Liver (tissue), 9 donors: ENCODE data around the gene MRPL49. TPM values are rescaled to one million over a fixed set of nuclear protein-coding genes. Genes with fewer than 3 reads are reported as not detected.
A peak's percentile ranks its signal among the peaks of the same experiment; 100 is the strongest.

Experiments
- DNase-seq: peaks from one replicate; pipeline ENCODE4 v3.0.0-alpha.2; 2017; ENCODE audit warnings: low spot score
- H3K27ac ChIP-seq, 2 donors: one replicate each; pipeline ENCODE4 v1.7.0; 2013; ENCODE audit warnings: inconsistent platforms in 2 of 2, low read length in 2 of 2, control low read depth in 1 of 2, low read depth in 1 of 2, mild to moderate bottlenecking in 1 of 2
- H3K27me3 ChIP-seq, 4 donors: one replicate each; pipeline versions ENCODE4 v1.6.1 to v1.7.0; 2013; ENCODE audit warnings: low read length in 3 of 4, inconsistent platforms in 1 of 4, mild to moderate bottlenecking in 1 of 4, moderate library complexity in 1 of 4; ENCODE audit not compliant: control insufficient read depth in 4 of 4, insufficient read depth in 4 of 4
- H3K36me3 ChIP-seq, 4 donors: one replicate each; pipeline versions ENCODE4 v1.6.1 to v1.7.0; 2013; ENCODE audit warnings: low read length in 3 of 4, mild to moderate bottlenecking in 3 of 4, low read depth in 1 of 4, moderate library complexity in 1 of 4; ENCODE audit not compliant: control insufficient read depth in 4 of 4, insufficient read depth in 3 of 4
- H3K4me1 ChIP-seq, 4 donors: one replicate each; pipeline versions ENCODE4 v1.6.1 to v1.7.0; 2013; ENCODE audit warnings: low read length in 3 of 4, mild to moderate bottlenecking in 3 of 4, moderate library complexity in 1 of 4; ENCODE audit not compliant: control insufficient read depth in 4 of 4, insufficient read depth in 4 of 4
- H3K4me3 ChIP-seq, 3 donors: one replicate each; pipeline versions ENCODE4 v1.6.1 to v1.7.0; 2013; ENCODE audit warnings: low read length in 3 of 3, control low read depth in 1 of 3, low read depth in 1 of 3, mild to moderate bottlenecking in 1 of 3
- H3K9ac ChIP-seq, 2 donors: one replicate each; pipeline ENCODE4 v1.7.0; 2013; ENCODE audit warnings: low read length in 2 of 2, mild to moderate bottlenecking in 2 of 2, moderate library complexity in 2 of 2, control low read depth in 1 of 2, low read depth in 1 of 2
- H3K9me3 ChIP-seq, 4 donors: one replicate each; pipeline versions ENCODE4 v1.6.1 to v1.7.0; 2013; ENCODE audit warnings: low read length in 3 of 4; ENCODE audit not compliant: control insufficient read depth in 4 of 4
- CTCF ChIP-seq: fragments of 150-350 bp; IDR thresholded peaks from 2 replicates; pipeline ENCODE4 v1.5.1; 2017; ENCODE audit warnings: improper control_type of control experiment, low read depth, low read length; ENCODE audit not compliant: missing input control
- EGR1 ChIP-seq, 2 donors: IDR thresholded peaks; 2 replicates each; pipeline ENCODE4 v1.6.1; 2016 to 2018; ENCODE audit warnings: antibody characterized with exemption in 2 of 2, low read depth in 2 of 2
- FOXA1 ChIP-seq: IDR thresholded peaks from 2 replicates; pipeline ENCODE4 v1.6.1; 2016; ENCODE audit warnings: antibody characterized with exemption
- FOXA2 ChIP-seq: IDR thresholded peaks from 2 replicates; pipeline ENCODE4 v1.6.1; 2016; ENCODE audit warnings: antibody characterized with exemption
- GABPA ChIP-seq, 2 donors: IDR thresholded peaks in 1 of 2; conservative IDR thresholded peaks in 1 of 2; 2 replicates each; pipeline ENCODE4 v1.6.1; 2016; ENCODE audit warnings: antibody characterized with exemption in 2 of 2, mild to moderate bottlenecking in 1 of 2, moderate library complexity in 1 of 2
- HNF4A ChIP-seq, 2 donors: conservative IDR thresholded peaks; 2 replicates each; pipeline ENCODE4 v1.6.1; 2016; ENCODE audit warnings: antibody characterized with exemption in 2 of 2, mild to moderate bottlenecking in 2 of 2
- HNF4G ChIP-seq: IDR thresholded peaks from 2 replicates; pipeline ENCODE4 v1.6.1; 2016; ENCODE audit warnings: antibody characterized with exemption
- JUND ChIP-seq, 2 donors: IDR thresholded peaks; 2 replicates each; pipeline ENCODE4 v1.6.1; 2016; ENCODE audit warnings: antibody characterized with exemption in 2 of 2
- MAX ChIP-seq: IDR thresholded peaks from 2 replicates; pipeline ENCODE4 v1.6.1; 2016; ENCODE audit warnings: antibody characterized with exemption
- NR2F2 ChIP-seq: IDR thresholded peaks from 2 replicates; pipeline ENCODE4 v1.6.1; 2016; ENCODE audit warnings: antibody characterized with exemption
- RAD21 ChIP-seq, 2 donors: IDR thresholded peaks; 2 replicates each; pipeline ENCODE4 v1.6.1; 2016; ENCODE audit warnings: antibody characterized with exemption in 2 of 2, mild to moderate bottlenecking in 2 of 2
- RXRA ChIP-seq, 2 donors: IDR thresholded peaks; 2 replicates each; pipeline ENCODE4 v1.6.1; 2017 to 2018; ENCODE audit warnings: antibody characterized with exemption in 2 of 2, mild to moderate bottlenecking in 1 of 2
- SP1 ChIP-seq: IDR thresholded peaks from 2 replicates; pipeline ENCODE4 v1.6.1; 2018; ENCODE audit warnings: antibody characterized with exemption, mild to moderate bottlenecking
- TAF1 ChIP-seq: conservative IDR thresholded peaks from 2 replicates; pipeline ENCODE4 v1.6.1; 2016; ENCODE audit warnings: antibody characterized with exemption, mild to moderate bottlenecking
- YY1 ChIP-seq: IDR thresholded peaks from 2 replicates; pipeline ENCODE4 v1.6.1; 2016; ENCODE audit warnings: antibody characterized with exemption, mild to moderate bottlenecking
- WGBS: extraction: QIAGEN DNeasy Blood & Tissue Kit; methylation state at CpG from one replicate; pipeline ENCODE4 v1.1.7; 2013; 5-methylcytosine and 5-hydroxymethylcytosine counted together
- polyA plus RNA-seq, 2 donors: library from polyadenylated mRNA; stranded (reverse) in 1 of 2; unstranded in 1 of 2; fragments of 200-250 nt in 1 of 2; fragments of >200 nt in 1 of 2; fragmentation: Nextera tagmentation in 1 of 2; extraction: Ambion mirVana in 1 of 2; gene quantifications; one replicate each; pipeline versions ENCODE4 v1.2.1 to v1.2.3, GENCODE V29; 2013 to 2015
- total RNA-seq, 2 donors: library from RNA; depleted of rRNA; stranded (reverse); fragments of >200 nt; gene quantifications; one replicate each; pipeline ENCODE4 v1.2.3, GENCODE V29; 2014
- TF ChIP-seq, protein P1 (sequence below): IDR thresholded peaks from 2 replicates; pipeline ENCODE4 v1.6.1; 2016; ENCODE audit warnings: antibody characterized with exemption
- donor health status: healthy.
- donor health status: healthy.
- donor health status: healthy.
- donor health status: healthy.
- donor health status: healthy.

MRPL49 gene
- total and polyA plus RNA-seq, 4 donors, result 31.1 to 47.2 (median 35.4) TPM

DNA sequence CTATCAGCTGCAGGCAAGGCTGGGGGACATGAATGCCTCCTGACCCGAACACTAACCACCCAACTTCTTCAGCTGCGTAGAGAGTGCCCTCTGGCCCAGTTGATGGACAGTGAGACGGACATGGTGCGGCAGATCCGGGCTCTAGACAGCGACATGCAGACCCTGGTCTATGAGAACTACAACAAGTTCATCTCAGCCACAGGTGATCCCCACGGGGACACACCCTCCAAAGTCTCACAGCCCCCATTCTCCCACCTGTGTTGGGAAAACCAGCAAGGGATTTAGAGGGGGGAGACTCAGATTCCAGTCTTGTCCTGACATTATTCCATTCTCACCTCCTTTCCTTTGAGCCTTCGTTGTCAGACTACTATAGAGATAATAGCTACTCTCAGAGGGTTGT lies 25.2 kb upstream of the MRPL49 start:
- TF ChIP-seq HNF4G, result no peak
- TF ChIP-seq JUND (IDR thresholded peaks at IDR 0.05), result no peak
- TF ChIP-seq MAX, result no peak
- no peak for TF ChIP-seq FOXA1
- TF ChIP-seq FOXA2, result no peak
- TF ChIP-seq TAF1, result no peak
- TF ChIP-seq SP1, result no peak
- no peak for TF ChIP-seq RAD21 (IDR thresholded peaks at IDR 0.05)
- TF ChIP-seq, protein P1, sequence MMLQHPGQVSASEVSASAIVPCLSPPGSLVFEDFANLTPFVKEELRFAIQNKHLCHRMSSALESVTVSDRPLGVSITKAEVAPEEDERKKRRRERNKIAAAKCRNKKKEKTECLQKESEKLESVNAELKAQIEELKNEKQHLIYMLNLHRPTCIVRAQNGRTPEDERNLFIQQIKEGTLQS, result no peak
- no peak for TF ChIP-seq CTCF
- no peak for TF ChIP-seq YY1
- no peak for TF ChIP-seq EGR1 (IDR thresholded peaks at IDR 0.05; ENCODE audit: low read depth in 2 of 2)
- no peak for TF ChIP-seq HNF4A (conservative IDR thresholded peaks at IDR 0.05)
- no peak for TF ChIP-seq GABPA (IDR thresholded peaks at IDR 0.05 in 1 of 2, conservative IDR thresholded peaks at IDR 0.05 in 1 of 2)
- TF ChIP-seq NR2F2, result no peak
- TF ChIP-seq RXRA (IDR thresholded peaks at IDR 0.05), result no peak
- H3K27ac ChIP-seq, result peak overlapping the region; percentile 82 to 88
- WGBS, result 32% methylated on average over 8 of the region's 8 CpGs
- DNase-seq, result no peak
- peaks cover 0 to 6% (median 0%) of the 10 kb centered on the region in 4 donors for H3K36me3 ChIP-seq
- no peaks in the 10 kb centered on the region for H3K9me3 ChIP-seq
- H3K4me3 ChIP-seq, result peak overlapping the region in 2 of 3 donors; percentile 72 to 85
- H3K4me1 ChIP-seq, result peaks cover 7 to 25% (median 25%) of the 10 kb centered on the region in 4 donors
- H3K27me3 ChIP-seq, result no peaks in the 10 kb centered on the region
- H3K9ac ChIP-seq, result peak overlapping the region in 1 of 2 donors; percentile 53

- TF ChIP-seq MAX, result no peak
- TF ChIP-seq HNF4G, result no peak
- TF ChIP-seq FOXA2, result no peak
- TF ChIP-seq RXRA (IDR thresholded peaks at IDR 0.05), result peak in 1 of 2 donors; percentile 18
- Histone ChIP-seq H3K27ac (peak overlapping the region in 1 of 2 donors; percentile 14), H3K4me3 (no peak overlapping the region), H3K9ac (no peak overlapping the region), H3K36me3 (peaks cover 0 to 6% (median 2%) of the 10 kb centered on the region in 4 donors), H3K27me3 (no peaks in the 10 kb centered on the region), H3K4me1 (peaks cover 11 to 47% (median 36%) of the 10 kb centered on the region in 4 donors), H3K9me3 (no peaks in the 10 kb centered on the region)
- DNase-seq, result no peak
- WGBS, result 77% methylated on average over 6 of the region's 6 CpGs
Observed at GRCh38 chr11:65100674-65101350, 21.3 kb upstream of the MRPL49 start.
